ENCODE measurements around the gene FAU. TPM values are rescaled to one million over a fixed set of nuclear protein-coding genes. Genes with fewer than 3 reads are reported as not detected.

Gene FAU
- total and polyA plus RNA-seq, 10 of the 15 experiments (the other 5 are each of a cell fraction or from before 2014, with no cell fraction given) = 332 to 1,347 (median 990) TPM

- Histone ChIP-seq H2AFZ (ENCODE audit: control insufficient read depth, low read depth, low read length) (peak within 1 kb of the TSS; percentile 82), H3K27ac (ENCODE audit: control insufficient read depth, insufficient read depth) (peak within 1 kb of the TSS; percentile 84), H3K4me2 (ENCODE audit: control insufficient read depth, insufficient read depth) (peak within 1 kb of the TSS; percentile 77), H4K20me1 (ENCODE audit: control insufficient read depth, insufficient read depth) (no peaks in the 10 kb centered on the region), H3K36me3 (ENCODE audit: control insufficient read depth in 2 of 2, insufficient read depth in 2 of 2, low read length in 1 of 2) (peaks cover 7 to 15% of the 10 kb centered on the region in 2 experiments), H3K9me3 (replicated peaks; ENCODE audit: control insufficient read depth, insufficient read depth, low read length) (no peaks in the 10 kb centered on the region), H3K4me3 (peak within 1 kb of the TSS; percentile 86), H3K27me3 (replicated peaks in 1 of 2; ENCODE audit: control insufficient read depth in 2 of 2, insufficient read depth in 2 of 2, low read length in 1 of 2) (no peaks in the 10 kb centered on the region), H3K4me1 (ENCODE audit: control insufficient read depth, insufficient read depth, low read length) (peaks cover 24% of the 10 kb centered on the region), H3K79me2 (ENCODE audit: control insufficient read depth, insufficient read depth, low read length) (peaks cover 50% of the 10 kb centered on the region), H3K9ac (ENCODE audit: control insufficient read depth, insufficient read depth, low read length) (peak within 1 kb of the TSS; percentile 87)
- CTCF ChIA-PET = interaction anchor here (1.3 to 2.1 kb wide), 4 partner anchors 27 to 236 kb away, joined by 3 to 11 read pairs (median 4); partner anchors contain the start of genes SNX15 and TM7SF2
- intact Hi-C loops (cut with micrococcal nuclease; ENCODE audit: unreplicated experiment) (loop anchor here (2.0 kb wide), 1 partner anchor 71 kb away; no protein-coding TSS in a partner anchor), in situ Hi-C loops (cut with MboI) (no loop called here)
- SMC1A ChIA-PET (ENCODE audit: uncharacterized antibody, unreplicated experiment) = interaction anchor here (1.2 to 1.3 kb wide), 2 partner anchors 18 to 43 kb away, joined by 4 read pairs; partner anchors contain the start of gene SAC3D1
- POLR2A ChIA-PET = interaction anchor here (0.9 to 1.5 kb wide), 4 partner anchors 11 to 51 kb away, joined by 3 to 5 read pairs (median 4); no protein-coding TSS in a partner anchor
- FAIRE-seq (peak; percentile 38), DNase-seq (ENCODE audit: low read depth, low spot score) (peak; percentile 75), ATAC-seq (peak; percentile 82)
- WGBS (ENCODE audit: insufficient coverage, insufficient replicate concordance, low lambda C conversion rate, missing lambda C conversion rate) = under 1% methylated on average over 79 of the region's 79 CpGs
- BruUV-seq (replicated peaks) = no TSS peak
- RAD21 ChIA-PET (ENCODE audit: unreplicated experiment) = interaction anchor here (1.8 kb wide), 1 partner anchor 70 kb away, joined by 6 read pairs; the partner anchor contains the start of gene ARL2
- TF ChIP-seq RELB (IDR thresholded peaks at IDR 0.05; ENCODE audit: low read depth) (peak; percentile 95), SUZ12 (IDR thresholded peaks at IDR 0.05; ENCODE audit: unreplicated experiment) (no peak), TCF7 (IDR thresholded peaks at IDR 0.05; ENCODE audit: borderline replicate concordance) (no peak), KAT2A (conservative IDR thresholded peaks at IDR 0.05; ENCODE audit: control insufficient read depth, low read depth, low read length) (no peak), NKRF (conservative IDR thresholded peaks at IDR 0.05) (peak; percentile 100), SMC3 (IDR thresholded peaks at IDR 0.05; ENCODE audit: borderline replicate concordance, low read length) (no peak), NR2C1 (IDR thresholded peaks at IDR 0.05) (peak; percentile 84), TARDBP (IDR thresholded peaks at IDR 0.05; ENCODE audit: borderline replicate concordance) (peak; percentile 77; the same call in 1 of the 2 replicates), MEF2A (IDR thresholded peaks at IDR 0.05; ENCODE audit: insufficient read depth, low read depth, low read length) (0 out of 2 replicates have a peak, but pooled peaks have one; percentile 31), YY1 (IDR thresholded peaks at IDR 0.05; ENCODE audit: low read depth, low read length) (peak; percentile 33), PML (IDR thresholded peaks at IDR 0.05; ENCODE audit: low read length) (peak; percentile 44), ATF7 (IDR thresholded peaks at IDR 0.05; ENCODE audit: low read depth) (peak; percentile 84), KLF5 (IDR thresholded peaks at IDR 0.05; ENCODE audit: partially characterized antibody) (peak; percentile 54), JUND (IDR thresholded peaks at IDR 0.05; ENCODE audit: low read depth, low read length) (peak; percentile 47; the same call in 1 of the 2 replicates)
- TF ChIP-seq, protein P1, sequence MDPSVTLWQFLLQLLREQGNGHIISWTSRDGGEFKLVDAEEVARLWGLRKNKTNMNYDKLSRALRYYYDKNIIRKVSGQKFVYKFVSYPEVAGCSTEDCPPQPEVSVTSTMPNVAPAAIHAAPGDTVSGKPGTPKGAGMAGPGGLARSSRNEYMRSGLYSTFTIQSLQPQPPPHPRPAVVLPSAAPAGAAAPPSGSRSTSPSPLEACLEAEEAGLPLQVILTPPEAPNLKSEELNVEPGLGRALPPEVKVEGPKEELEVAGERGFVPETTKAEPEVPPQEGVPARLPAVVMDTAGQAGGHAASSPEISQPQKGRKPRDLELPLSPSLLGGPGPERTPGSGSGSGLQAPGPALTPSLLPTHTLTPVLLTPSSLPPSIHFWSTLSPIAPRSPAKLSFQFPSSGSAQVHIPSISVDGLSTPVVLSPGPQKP (IDR thresholded peaks at IDR 0.05; ENCODE audit: low read depth, low read length) = peak; percentile 68
- TF ChIP-seq, protein P2, sequence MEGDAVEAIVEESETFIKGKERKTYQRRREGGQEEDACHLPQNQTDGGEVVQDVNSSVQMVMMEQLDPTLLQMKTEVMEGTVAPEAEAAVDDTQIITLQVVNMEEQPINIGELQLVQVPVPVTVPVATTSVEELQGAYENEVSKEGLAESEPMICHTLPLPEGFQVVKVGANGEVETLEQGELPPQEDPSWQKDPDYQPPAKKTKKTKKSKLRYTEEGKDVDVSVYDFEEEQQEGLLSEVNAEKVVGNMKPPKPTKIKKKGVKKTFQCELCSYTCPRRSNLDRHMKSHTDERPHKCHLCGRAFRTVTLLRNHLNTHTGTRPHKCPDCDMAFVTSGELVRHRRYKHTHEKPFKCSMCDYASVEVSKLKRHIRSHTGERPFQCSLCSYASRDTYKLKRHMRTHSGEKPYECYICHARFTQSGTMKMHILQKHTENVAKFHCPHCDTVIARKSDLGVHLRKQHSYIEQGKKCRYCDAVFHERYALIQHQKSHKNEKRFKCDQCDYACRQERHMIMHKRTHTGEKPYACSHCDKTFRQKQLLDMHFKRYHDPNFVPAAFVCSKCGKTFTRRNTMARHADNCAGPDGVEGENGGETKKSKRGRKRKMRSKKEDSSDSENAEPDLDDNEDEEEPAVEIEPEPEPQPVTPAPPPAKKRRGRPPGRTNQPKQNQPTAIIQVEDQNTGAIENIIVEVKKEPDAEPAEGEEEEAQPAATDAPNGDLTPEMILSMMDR (IDR thresholded peaks at IDR 0.05 in 2 of 3, conservative IDR thresholded peaks at IDR 0.05 in 1 of 3; ENCODE audit: control insufficient read depth in 2 of 3, extremely low read depth in 1 of 3, insufficient read depth in 1 of 3, low read depth in 3 of 3, low read length in 3 of 3) = no peak
These were observed 37.9 kb downstream of the FAU start, which contains the start of the genes CDCA5 and ZFPL1 for GRCh38 chr11:65083834-65084597. Gene CDCA5 (minus strand): TSS chr11:65084040. CDS start chr11:65083978, 62 bp downstream. Gene ZFPL1 (plus strand): TSS chr11:65084222. CDS start chr11:65084699, 477 bp downstream.

Measured in GM12878 (cell line).